ENCODE results near the gene NRG2. TPM values are rescaled to one million over a fixed set of nuclear protein-coding genes. Genes with fewer than 3 reads are reported as not detected.

Gene NRG2
- total RNA-seq, 2 experiments from 2014 or later, result not detected

DNA sequence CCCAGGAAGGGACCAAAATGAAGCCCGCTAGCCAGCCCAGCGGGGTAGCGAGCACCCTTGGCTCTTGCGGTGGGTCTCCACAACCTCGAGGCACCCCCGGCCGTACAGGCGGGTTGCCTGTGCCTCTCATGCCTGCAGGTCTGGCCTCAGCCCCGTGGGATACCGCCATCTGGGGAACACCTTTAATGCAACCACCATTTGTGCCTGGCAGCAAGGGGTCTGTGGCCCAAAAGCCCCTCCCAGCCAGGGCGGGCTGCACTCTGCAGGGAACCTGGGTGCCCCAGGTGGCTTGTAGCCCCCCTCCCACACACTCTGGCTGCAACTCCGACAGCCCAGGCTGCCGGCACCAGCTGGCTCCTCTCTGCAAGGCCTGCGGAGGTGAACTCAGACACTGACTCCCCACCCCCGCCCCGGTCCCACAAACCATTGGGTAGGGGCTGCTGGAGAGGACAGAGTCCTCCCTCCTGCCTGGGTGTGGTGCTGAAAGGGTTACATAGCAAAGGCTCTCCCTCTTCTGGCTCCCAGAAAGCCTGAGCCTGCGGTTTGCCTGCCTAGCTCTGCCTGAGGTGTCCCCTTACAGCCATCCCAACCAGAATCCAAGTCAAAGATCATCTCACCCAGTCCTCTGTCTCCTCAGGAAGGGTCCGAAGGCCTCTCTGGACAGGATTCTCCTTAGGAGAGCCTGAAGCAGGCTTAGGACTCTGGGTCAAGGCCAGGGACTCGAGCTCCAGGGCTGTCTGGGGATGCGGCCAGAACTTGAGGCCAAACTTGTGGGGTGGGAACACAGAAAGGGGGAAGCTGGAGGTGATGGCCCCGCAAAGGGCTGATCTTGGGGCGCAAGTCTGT lies 138.1 kb downstream of the NRG2 start:
- CTCF ChIA-PET, result interaction anchor here (0.8 kb wide), 1 partner anchor 63 kb away, joined by 4 read pairs; no protein-coding TSS in a partner anchor
- intact Hi-C loops (cut with micrococcal nuclease), result no loop called here
- Mint-ChIP-seq H3K4me1 (ENCODE audit: low read depth) (peaks cover 3% of the 10 kb centered on the region), H3K36me3 (ENCODE audit: low read depth) (no peaks in the 10 kb centered on the region), H3K27ac (no peak overlapping the region), H3K4me3 (no peak overlapping the region), H3K27me3 (ENCODE audit: low read depth) (peaks cover 26% of the 10 kb centered on the region), H3K9me3 (no peaks in the 10 kb centered on the region)
- no peak for DNase-seq

DNA sequence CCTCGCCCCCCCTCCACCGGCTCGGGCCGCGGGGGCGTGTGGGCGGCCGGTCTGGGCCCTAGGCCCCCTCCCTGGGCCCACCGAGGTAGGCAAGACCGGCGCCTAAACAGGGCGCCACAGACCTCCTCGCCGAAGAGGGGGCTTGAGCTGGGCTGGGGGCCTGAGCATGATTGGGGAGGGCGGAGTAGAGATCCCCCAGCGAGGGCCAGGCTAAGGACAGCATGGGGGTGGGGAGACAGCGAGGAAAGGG lies 138.6 kb downstream of the NRG2 start:
- CTCF ChIA-PET, result no interaction called here
- intact Hi-C loops (cut with micrococcal nuclease), result no loop called here
- Mint-ChIP-seq H3K36me3 (ENCODE audit: low read depth) (no peaks in the 10 kb centered on the region), H3K9me3 (no peaks in the 10 kb centered on the region), H3K4me3 (no peak overlapping the region), H3K27ac (no peak overlapping the region), H3K4me1 (ENCODE audit: low read depth) (peaks cover 3% of the 10 kb centered on the region), H3K27me3 (ENCODE audit: low read depth) (peaks cover 27% of the 10 kb centered on the region)
- no peak for DNase-seq

- no peaks in the 10 kb centered on the region for H3K36me3 Mint-ChIP-seq (ENCODE audit: low read depth)
- no peaks in the 10 kb centered on the region for H3K9me3 Mint-ChIP-seq
- H3K27me3 Mint-ChIP-seq (ENCODE audit: low read depth), result peaks cover 27% of the 10 kb centered on the region
- no peak overlapping the region for H3K27ac Mint-ChIP-seq
- peaks cover 3% of the 10 kb centered on the region for H3K4me1 Mint-ChIP-seq (ENCODE audit: low read depth)
- H3K4me3 Mint-ChIP-seq, result no peak overlapping the region
- peak; percentile 13 for DNase-seq
- CTCF ChIA-PET, result no interaction called here
- intact Hi-C loops (cut with micrococcal nuclease), result loop anchor here (2.0 kb wide), 1 partner anchor 65 kb away; no protein-coding TSS in a partner anchor
Observed at GRCh38 chr5:139903795-139904565, 139.1 kb downstream of the NRG2 start.

DNA sequence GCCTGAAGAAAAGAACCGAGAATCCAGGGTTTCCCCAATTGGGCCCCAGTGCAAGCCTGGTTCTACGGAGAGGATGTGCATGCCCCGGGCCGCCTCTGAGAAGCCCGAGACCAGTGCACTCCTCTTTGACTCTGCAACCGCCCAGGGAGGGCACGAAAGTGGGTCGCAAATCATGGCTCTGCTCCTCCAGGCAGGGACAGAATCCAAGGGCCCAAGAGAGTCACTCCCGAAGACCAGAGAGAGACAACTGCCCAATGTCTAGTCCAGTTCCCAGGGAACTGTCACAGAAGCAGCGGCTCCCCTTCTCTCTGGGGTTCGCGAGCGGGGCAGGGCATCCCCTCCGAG lies 139.7 kb downstream of the NRG2 start:
- CTCF ChIA-PET, result no interaction called here
- Mint-ChIP-seq H3K36me3 (ENCODE audit: low read depth) (no peaks in the 10 kb centered on the region), H3K4me1 (ENCODE audit: low read depth) (peaks cover 3% of the 10 kb centered on the region), H3K9me3 (no peaks in the 10 kb centered on the region), H3K27me3 (ENCODE audit: low read depth) (peaks cover 30% of the 10 kb centered on the region), H3K27ac (no peak overlapping the region), H3K4me3 (no peak overlapping the region)
- no peak for DNase-seq
- intact Hi-C loops (cut with micrococcal nuclease), result loop anchor here (2.0 kb wide), 1 partner anchor 65 kb away; no protein-coding TSS in a partner anchor

DNA sequence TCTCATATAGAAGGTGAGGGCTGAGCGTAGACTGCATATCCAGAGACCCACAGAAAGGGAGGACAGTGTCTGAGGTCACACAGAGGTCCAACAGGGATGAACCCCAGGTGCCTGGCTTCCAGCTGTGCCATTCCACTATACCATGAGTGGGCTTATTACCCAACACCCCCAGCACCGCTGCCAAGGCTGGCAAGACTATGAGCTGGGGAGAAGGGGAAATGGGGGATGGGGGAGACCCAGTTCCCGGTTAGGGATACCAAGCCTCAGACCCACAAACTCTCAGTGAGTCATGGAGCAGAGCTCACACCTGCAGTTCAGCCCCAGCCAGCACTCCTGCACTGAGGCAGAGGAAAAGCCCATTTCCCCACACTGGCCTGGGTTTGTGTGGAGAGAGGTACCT lies 141.1 kb downstream of the NRG2 start:
- DNase-seq, result no peak
- CTCF ChIA-PET, result interaction anchor here (0.7 to 1.5 kb wide), 3 partner anchors 55 to 191 kb away, joined by 3 to 9 read pairs (median 4); no protein-coding TSS in a partner anchor
- Mint-ChIP-seq H3K4me3 (no peak overlapping the region), H3K27me3 (ENCODE audit: low read depth) (peaks cover 30% of the 10 kb centered on the region), H3K4me1 (ENCODE audit: low read depth) (peaks cover 3% of the 10 kb centered on the region), H3K27ac (no peak overlapping the region), H3K9me3 (no peaks in the 10 kb centered on the region), H3K36me3 (ENCODE audit: low read depth) (no peaks in the 10 kb centered on the region)
- intact Hi-C loops (cut with micrococcal nuclease), result loop anchor here (2.0 kb wide), 1 partner anchor 67 kb away; no protein-coding TSS in a partner anchor

- CTCF ChIA-PET, result no interaction called here
- H3K27ac Mint-ChIP-seq, result no peak overlapping the region
- no peaks in the 10 kb centered on the region for H3K36me3 Mint-ChIP-seq (ENCODE audit: low read depth)
- H3K4me1 Mint-ChIP-seq (ENCODE audit: low read depth), result peaks cover 3% of the 10 kb centered on the region
- no peak for DNase-seq
- H3K9me3 Mint-ChIP-seq, result no peaks in the 10 kb centered on the region
- H3K4me3 Mint-ChIP-seq, result no peak overlapping the region
- intact Hi-C loops (cut with micrococcal nuclease), result no loop called here
- peaks cover 30% of the 10 kb centered on the region for H3K27me3 Mint-ChIP-seq (ENCODE audit: low read depth)
Observed at GRCh38 chr5:139901251-139901575, 141.9 kb downstream of the NRG2 start.

- H3K36me3 Mint-ChIP-seq (ENCODE audit: low read depth), result no peaks in the 10 kb centered on the region
- H3K27ac Mint-ChIP-seq, result no peak overlapping the region
- no peaks in the 10 kb centered on the region for H3K9me3 Mint-ChIP-seq
- CTCF ChIA-PET, result no interaction called here
- DNase-seq, result no peak
- H3K4me1 Mint-ChIP-seq (ENCODE audit: low read depth), result peaks cover 3% of the 10 kb centered on the region
- H3K27me3 Mint-ChIP-seq (ENCODE audit: low read depth), result peaks cover 30% of the 10 kb centered on the region
- H3K4me3 Mint-ChIP-seq, result no peak overlapping the region
- intact Hi-C loops (cut with micrococcal nuclease), result no loop called here
Observed at GRCh38 chr5:139900546-139901250, 142.4 kb downstream of the NRG2 start.

DNA sequence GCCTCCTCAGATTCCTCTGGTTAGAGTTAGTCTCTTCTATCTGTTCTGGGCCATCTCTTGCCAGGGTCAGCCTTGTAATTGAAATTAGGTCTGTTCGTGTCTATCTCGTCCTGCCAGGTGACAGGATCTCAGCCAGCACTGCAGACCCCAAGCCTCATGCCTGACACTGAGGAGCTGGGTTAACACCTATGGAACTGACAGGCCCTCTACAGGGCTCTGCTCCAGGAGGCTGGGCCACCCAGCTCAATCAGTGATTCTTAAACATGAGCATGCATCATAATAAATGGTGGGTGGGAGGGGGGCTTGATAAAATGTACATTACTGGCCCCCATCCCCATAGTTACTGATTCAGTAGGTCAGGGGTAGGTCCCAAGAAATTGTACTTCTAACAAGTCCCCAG lies 144.1 kb downstream of the NRG2 start:
- intact Hi-C loops (cut with micrococcal nuclease), result no loop called here
- Mint-ChIP-seq H3K27me3 (ENCODE audit: low read depth) (peaks cover 30% of the 10 kb centered on the region), H3K27ac (no peak overlapping the region), H3K4me1 (ENCODE audit: low read depth) (peaks cover 3% of the 10 kb centered on the region), H3K9me3 (no peaks in the 10 kb centered on the region), H3K4me3 (no peak overlapping the region), H3K36me3 (ENCODE audit: low read depth) (no peaks in the 10 kb centered on the region)
- CTCF ChIA-PET, result interaction anchor here (0.7 to 1.0 kb wide), 2 partner anchors 139 to 346 kb away, joined by 3 to 4 read pairs; no protein-coding TSS in a partner anchor
- DNase-seq, result no peak

GRCh38 chr5:139897982-139898381 lies 145.1 kb downstream of the NRG2 start:
- intact Hi-C loops (cut with micrococcal nuclease), result no loop called here
- no peak overlapping the region for H3K27ac Mint-ChIP-seq
- no peak for DNase-seq
- peaks cover 21% of the 10 kb centered on the region for H3K27me3 Mint-ChIP-seq (ENCODE audit: low read depth)
- H3K36me3 Mint-ChIP-seq (ENCODE audit: low read depth), result no peaks in the 10 kb centered on the region
- H3K4me3 Mint-ChIP-seq, result no peak overlapping the region
- no peaks in the 10 kb centered on the region for H3K4me1 Mint-ChIP-seq (ENCODE audit: low read depth)
- no peaks in the 10 kb centered on the region for H3K9me3 Mint-ChIP-seq
- CTCF ChIA-PET, result no interaction called here

DNA sequence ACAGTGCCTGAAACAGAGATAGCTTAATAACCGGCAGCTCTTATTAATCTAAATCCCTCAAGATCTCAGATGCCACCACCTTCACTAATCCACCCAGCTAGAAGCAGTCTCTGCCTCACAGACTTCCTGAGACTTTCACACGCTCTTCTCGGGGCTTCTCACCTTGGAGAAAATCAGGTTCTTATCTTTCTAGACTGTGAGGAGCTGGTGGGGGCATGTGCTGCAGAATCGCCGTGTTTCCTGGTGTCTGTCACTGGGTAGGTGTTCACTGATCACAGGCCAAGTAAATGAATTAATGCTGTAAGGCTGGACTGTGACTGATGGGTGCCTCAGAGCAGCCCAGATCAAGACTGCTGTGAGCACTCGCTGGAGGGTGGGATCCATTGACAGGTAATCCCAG lies 145.8 kb downstream of the NRG2 start:
- H3K4me3 Mint-ChIP-seq, result no peak overlapping the region
- H3K27ac Mint-ChIP-seq, result no peak overlapping the region
- H3K4me1 Mint-ChIP-seq (ENCODE audit: low read depth), result no peaks in the 10 kb centered on the region
- intact Hi-C loops (cut with micrococcal nuclease), result no loop called here
- peaks cover 16% of the 10 kb centered on the region for H3K27me3 Mint-ChIP-seq (ENCODE audit: low read depth)
- DNase-seq, result no peak
- no peaks in the 10 kb centered on the region for H3K9me3 Mint-ChIP-seq
- H3K36me3 Mint-ChIP-seq (ENCODE audit: low read depth), result no peaks in the 10 kb centered on the region
- CTCF ChIA-PET, result no interaction called here

DNA sequence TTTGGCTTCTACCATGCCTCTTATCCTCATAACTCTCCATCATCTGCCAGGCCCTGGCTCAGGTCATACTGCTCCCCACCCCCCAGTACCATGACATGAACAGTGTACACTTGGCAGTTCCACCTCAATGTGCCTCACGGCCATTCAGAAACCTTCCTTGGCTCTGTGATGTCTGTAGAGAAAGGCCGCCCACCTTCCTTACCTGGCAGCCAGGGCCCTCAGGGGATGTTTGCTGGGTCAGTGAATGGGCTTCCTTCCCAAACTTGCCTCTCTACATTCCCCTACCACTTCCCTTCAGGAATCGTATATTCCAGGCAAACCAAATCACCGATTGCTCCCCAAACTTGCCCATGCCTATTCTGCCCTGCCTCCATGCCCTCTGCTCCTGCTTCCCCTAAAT lies 146.4 kb downstream of the NRG2 start:
- intact Hi-C loops (cut with micrococcal nuclease), result no loop called here
- no peak overlapping the region for H3K4me3 Mint-ChIP-seq
- H3K4me1 Mint-ChIP-seq (ENCODE audit: low read depth), result no peaks in the 10 kb centered on the region

GRCh38 chr5:139895647-139896046 lies 147.5 kb downstream of the NRG2 start:
- CTCF ChIA-PET, result interaction anchor here (1.4 kb wide), 1 partner anchor 73 kb away, joined by 3 read pairs; no protein-coding TSS in a partner anchor
- intact Hi-C loops (cut with micrococcal nuclease), result no loop called here
- H3K9me3 Mint-ChIP-seq, result no peaks in the 10 kb centered on the region

More for the DNA sequence above, 146.4 kb downstream of the NRG2 start:
- Mint-ChIP-seq H3K9me3 (no peaks in the 10 kb centered on the region), H3K27ac (no peak overlapping the region), H3K36me3 (ENCODE audit: low read depth) (no peaks in the 10 kb centered on the region), H3K27me3 (ENCODE audit: low read depth) (peaks cover 12% of the 10 kb centered on the region)
- DNase-seq, result no peak
- CTCF ChIA-PET, result no interaction called here

More at GRCh38 chr5:139895647-139896046, 147.5 kb downstream of the NRG2 start:
- Mint-ChIP-seq H3K4me1 (ENCODE audit: low read depth) (no peaks in the 10 kb centered on the region), H3K4me3 (no peak overlapping the region), H3K27ac (no peak overlapping the region), H3K27me3 (ENCODE audit: low read depth) (peaks cover 6% of the 10 kb centered on the region), H3K36me3 (ENCODE audit: low read depth) (no peaks in the 10 kb centered on the region)
- no peak for DNase-seq

All from activated naive CD4-positive, alpha-beta T cell treated with anti-CD3 and anti-CD28 coated beads for 36 hours (primary cell).